Neuronal stem cell (in vitro differentiated cells): ENCODE data around the gene CDC14A.
"Not testable (repeated sequence)": the region's sequence is repeated elsewhere in the genome, so short reads cannot be mapped to it uniquely, and the experiment has no call there.

Experiments
- DNase-seq: peaks from one replicate; pipeline ENCODE4 v3.0.0-alpha.2; 2013; ENCODE audit warnings: low spot score
- H2AFZ ChIP-seq: one replicate; pipeline ENCODE4 v1.6.1; 2013; ENCODE audit warnings: mild to moderate bottlenecking, low read length, inconsistent platforms
- H2AK5ac ChIP-seq: 2 replicates; pipeline ENCODE4 v1.6.1; 2013; ENCODE audit warnings: low read depth, mild to moderate bottlenecking, inconsistent platforms, low read length, moderate library complexity, mixed read lengths
- H2BK120ac ChIP-seq: 2 replicates; pipeline ENCODE4 v1.6.1; 2013; ENCODE audit warnings: low read depth, mild to moderate bottlenecking, inconsistent platforms, low read length, moderate library complexity, mixed read lengths
- H2BK12ac ChIP-seq: one replicate; pipeline ENCODE4 v1.6.1; 2013; ENCODE audit warnings: low read length, inconsistent platforms
- H2BK15ac ChIP-seq: 2 replicates; pipeline ENCODE4 v1.6.1; 2013; ENCODE audit warnings: mild to moderate bottlenecking, low read length, inconsistent platforms, mixed read lengths
- H2BK5ac ChIP-seq: one replicate; pipeline ENCODE4 v1.6.1; 2013; ENCODE audit warnings: inconsistent platforms, mild to moderate bottlenecking, low read length, moderate library complexity
- H3K14ac ChIP-seq: one replicate; pipeline ENCODE4 v1.6.1; 2013; ENCODE audit warnings: low read length, inconsistent platforms
- H3K18ac ChIP-seq: 2 replicates; pipeline ENCODE4 v1.6.1; 2013; ENCODE audit warnings: low read length, inconsistent platforms
- H3K23ac ChIP-seq: 2 replicates; pipeline ENCODE4 v1.6.1; 2013; ENCODE audit warnings: low read depth, mild to moderate bottlenecking, mixed read lengths, low read length, inconsistent platforms; ENCODE audit not compliant: poor library complexity
- H3K27ac ChIP-seq: replicated peaks from 3 replicates; pipeline ENCODE4 v1.5.1; 2013; ENCODE audit warnings: low read length, inconsistent platforms
- H3K27me3 ChIP-seq, 3 experiments: 2 replicates each; pipeline ENCODE4 v1.6.1; 2013; ENCODE audit warnings: low read length in 3 of 3, mild to moderate bottlenecking in 2 of 3, inconsistent platforms in 1 of 3, low read depth in 1 of 3, mixed read lengths in 1 of 3, moderate library complexity in 1 of 3; ENCODE audit not compliant: control insufficient read depth in 3 of 3, insufficient read depth in 3 of 3
- H3K36me3 ChIP-seq, 2 donors: replicated peaks in 1 of 2; 2 replicates each; pipeline ENCODE4 v1.6.1; 2013; ENCODE audit warnings: low read length in 2 of 2; ENCODE audit not compliant: control insufficient read depth in 2 of 2, insufficient read depth in 2 of 2
- H3K4ac ChIP-seq: 2 replicates; pipeline ENCODE4 v1.6.1; 2013; ENCODE audit warnings: inconsistent platforms, mild to moderate bottlenecking, low read length, moderate library complexity
- H3K4me1 ChIP-seq, 2 donors: 1 replicate in 1 of 2; 2 replicates in 1 of 2; pipeline ENCODE4 v1.6.1; 2013; ENCODE audit warnings: low read length in 2 of 2, low read depth in 1 of 2; ENCODE audit not compliant: control insufficient read depth in 2 of 2, insufficient read depth in 1 of 2
- H3K4me2 ChIP-seq: one replicate; pipeline ENCODE4 v1.6.1; 2013; ENCODE audit warnings: mild to moderate bottlenecking, low read length, inconsistent platforms; ENCODE audit not compliant: insufficient read depth, poor library complexity, severe bottlenecking
- H3K4me3 ChIP-seq, 2 donors: 2 replicates each; pipeline ENCODE4 v1.5.1; 2013; ENCODE audit warnings: low read length in 2 of 2, mild to moderate bottlenecking in 2 of 2, inconsistent platforms in 1 of 2, moderate library complexity in 1 of 2
- H3K79me1 ChIP-seq: one replicate; pipeline ENCODE4 v1.6.1; 2013; ENCODE audit warnings: low read depth, mild to moderate bottlenecking, inconsistent platforms, low read length, moderate library complexity
- H3K9ac ChIP-seq: one replicate; pipeline ENCODE4 v1.6.1; 2013; ENCODE audit warnings: mild to moderate bottlenecking, low read depth, low read length, inconsistent platforms; ENCODE audit not compliant: poor library complexity
- H3K9me3 ChIP-seq, 2 donors: replicated peaks in 1 of 2; 2 replicates each; pipeline versions ENCODE3 to v1.6.1; 2013; ENCODE audit warnings: low read length in 2 of 2, mild to moderate bottlenecking in 2 of 2, inconsistent platforms in 1 of 2, low read depth in 1 of 2, mixed read lengths in 1 of 2, moderate library complexity in 1 of 2; ENCODE audit not compliant: control insufficient read depth in 2 of 2, insufficient read depth in 1 of 2
- H4K8ac ChIP-seq: one replicate; pipeline ENCODE4 v1.6.1; 2013; ENCODE audit warnings: low read depth, mild to moderate bottlenecking, inconsistent platforms, low read length, moderate library complexity
- H4K91ac ChIP-seq: one replicate; pipeline ENCODE4 v1.6.1; 2013; ENCODE audit warnings: low read length, low read depth, mild to moderate bottlenecking, inconsistent platforms; ENCODE audit not compliant: poor library complexity
- WGBS, 2 donors: extraction: QIAGEN DNeasy Blood & Tissue Kit; methylation state at CpG; one replicate each; pipeline ENCODE4 v1.1.7; 2013; ENCODE audit warnings: missing lambda C conversion rate in 2 of 2, mixed read lengths in 1 of 2; ENCODE audit not compliant: insufficient read length in 2 of 2, insufficient replicate concordance in 1 of 2; ENCODE audit errors: extremely low coverage in 2 of 2; 5-methylcytosine and 5-hydroxymethylcytosine counted together

CDC14A gene

DNA sequence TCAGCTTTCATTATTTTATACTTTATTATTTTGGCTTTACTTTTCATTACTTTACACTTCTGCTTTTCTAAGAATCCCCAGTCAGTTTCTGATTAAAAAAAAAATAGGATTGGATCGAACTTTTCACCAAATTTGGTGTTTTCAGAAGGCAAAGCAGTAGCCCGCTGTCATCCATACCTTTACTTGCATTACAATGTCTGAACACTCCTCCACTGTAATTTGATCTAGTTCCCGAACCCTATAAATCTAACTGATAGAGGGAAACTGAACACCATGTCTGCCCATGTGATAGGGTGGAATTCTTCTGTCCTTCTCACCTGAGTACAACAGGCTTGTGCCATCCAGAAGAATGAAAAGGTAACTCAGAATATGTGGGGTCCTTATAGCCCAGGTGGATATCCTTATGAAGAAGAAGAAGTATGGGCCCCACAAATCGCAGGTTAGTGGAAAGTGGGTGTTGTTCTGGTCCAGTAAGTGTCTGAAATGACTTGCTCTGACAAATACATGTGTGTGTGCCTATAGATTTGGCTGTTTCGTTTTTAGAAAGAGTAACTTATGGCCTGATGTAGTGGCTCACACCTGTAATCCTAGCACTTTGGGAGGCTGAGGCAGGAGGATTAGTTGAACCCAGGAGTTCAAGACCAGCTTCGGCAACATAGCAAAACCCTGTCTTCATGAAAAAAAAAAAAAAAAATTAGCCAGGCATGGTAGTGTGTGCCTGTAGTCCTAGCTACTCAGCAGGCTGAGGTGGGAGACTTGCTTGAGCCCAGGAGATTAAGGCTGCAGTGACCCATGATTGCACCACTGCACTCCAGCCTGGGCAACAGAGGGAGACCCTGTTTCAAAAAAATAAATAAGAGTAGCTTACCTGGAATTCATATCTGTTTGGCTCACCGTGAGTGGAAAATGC, 26.6 kb upstream of the CDC14A start:
- H2AFZ ChIP-seq = no peak overlapping the region
- H2BK120ac ChIP-seq = no peak overlapping the region
- no peak overlapping the region for H3K23ac ChIP-seq
- H4K91ac ChIP-seq = no peak overlapping the region
- H3K18ac ChIP-seq = no peak overlapping the region
- no peak overlapping the region for H2AK5ac ChIP-seq
- no peak overlapping the region for H3K4me2 ChIP-seq
- no peak overlapping the region for H3K4ac ChIP-seq
- H3K9me3 ChIP-seq = no peaks in the 10 kb centered on the region
- H3K27me3 ChIP-seq = no peaks in the 10 kb centered on the region
- no peak overlapping the region for H4K8ac ChIP-seq
- H3K4me3 ChIP-seq = no peak overlapping the region
- H3K4me1 ChIP-seq = no peaks in the 10 kb centered on the region
- H2BK12ac ChIP-seq = no peak overlapping the region
- DNase-seq = no peak
- no peak overlapping the region for H3K14ac ChIP-seq
- H3K27ac ChIP-seq = no peak overlapping the region
- no peak overlapping the region for H2BK15ac ChIP-seq
- no peaks in the 10 kb centered on the region for H3K79me1 ChIP-seq
- no peak overlapping the region for H2BK5ac ChIP-seq
- no CpG with 5 or more reads among the region's 7 CpGs for WGBS, 2 donors
- H3K36me3 ChIP-seq = no peaks in the 10 kb centered on the region
- no peak overlapping the region for H3K9ac ChIP-seq

DNA sequence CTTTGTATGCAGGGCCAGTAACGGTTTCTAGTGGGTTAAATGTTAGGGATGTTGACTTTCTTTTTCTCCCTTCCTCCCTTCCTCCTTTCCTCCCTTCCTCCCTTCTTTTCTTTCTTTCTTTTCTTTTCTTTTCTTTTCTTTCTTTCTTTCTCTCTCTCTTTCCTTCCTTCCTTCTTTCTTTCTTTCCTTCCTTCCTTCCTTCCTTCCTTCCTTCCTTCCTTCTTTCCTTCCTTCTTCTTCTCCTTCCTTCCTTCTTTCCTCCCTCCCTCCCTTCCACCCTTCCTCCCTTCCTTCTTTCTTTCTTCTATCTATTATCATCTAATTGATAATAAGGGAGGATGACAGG, 26.0 kb upstream of the CDC14A start:
- not testable (repeated sequence) for H3K79me1 ChIP-seq, H3K36me3 ChIP-seq, H3K4ac ChIP-seq, H3K27me3 ChIP-seq, H3K23ac ChIP-seq, H4K8ac ChIP-seq, H4K91ac ChIP-seq, H2AK5ac ChIP-seq, DNase-seq, H2BK15ac ChIP-seq, H2BK120ac ChIP-seq, H2BK12ac ChIP-seq, H3K27ac ChIP-seq, H3K9me3 ChIP-seq, H3K4me2 ChIP-seq, H3K14ac ChIP-seq, H2BK5ac ChIP-seq, H3K18ac ChIP-seq, H2AFZ ChIP-seq, H3K9ac ChIP-seq, H3K4me3 ChIP-seq, H3K4me1 ChIP-seq
- WGBS, 2 donors = no CpG with 5 or more reads among the region's 1 CpG

DNA sequence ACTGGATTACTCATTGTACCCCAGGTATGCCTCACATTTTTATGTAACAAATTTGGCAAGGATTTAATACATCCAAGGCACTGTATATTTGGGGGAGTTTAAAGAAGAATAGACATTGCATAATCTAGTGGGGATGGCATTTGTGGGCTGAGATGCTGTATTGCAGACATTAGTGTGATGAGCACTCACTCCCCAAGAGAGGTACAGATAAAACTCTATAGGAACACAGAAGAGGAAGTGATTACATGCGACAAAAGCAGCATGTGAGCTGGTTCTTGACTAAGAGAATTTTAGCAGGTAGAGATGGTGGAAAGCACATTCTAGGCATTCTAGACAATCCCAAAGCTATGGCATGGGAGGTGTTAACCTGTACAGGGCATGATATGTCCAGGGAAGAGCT, 24.2 kb upstream of the CDC14A start:
- H3K9ac ChIP-seq = no peak overlapping the region
- no peak overlapping the region for H3K4me3 ChIP-seq
- H3K4me2 ChIP-seq = no peak overlapping the region
- H4K91ac ChIP-seq = no peak overlapping the region
- no peaks in the 10 kb centered on the region for H3K4me1 ChIP-seq
- no peak overlapping the region for H2BK15ac ChIP-seq
- no peaks in the 10 kb centered on the region for H3K36me3 ChIP-seq
- H4K8ac ChIP-seq = no peak overlapping the region
- H3K18ac ChIP-seq = no peak overlapping the region
- no peak overlapping the region for H3K27ac ChIP-seq
- no peaks in the 10 kb centered on the region for H3K27me3 ChIP-seq
- H2BK12ac ChIP-seq = no peak overlapping the region
- no CpG with 5 or more reads among the region's 1 CpG for WGBS, 2 donors
- no peaks in the 10 kb centered on the region for H3K9me3 ChIP-seq
- H2BK120ac ChIP-seq = no peak overlapping the region
- DNase-seq = no peak
- H3K79me1 ChIP-seq = no peaks in the 10 kb centered on the region
- no peak overlapping the region for H3K14ac ChIP-seq
- no peak overlapping the region for H3K23ac ChIP-seq
- H2AK5ac ChIP-seq = no peak overlapping the region
- H3K4ac ChIP-seq = no peak overlapping the region
- no peak overlapping the region for H2BK5ac ChIP-seq
- H2AFZ ChIP-seq = no peak overlapping the region

DNA sequence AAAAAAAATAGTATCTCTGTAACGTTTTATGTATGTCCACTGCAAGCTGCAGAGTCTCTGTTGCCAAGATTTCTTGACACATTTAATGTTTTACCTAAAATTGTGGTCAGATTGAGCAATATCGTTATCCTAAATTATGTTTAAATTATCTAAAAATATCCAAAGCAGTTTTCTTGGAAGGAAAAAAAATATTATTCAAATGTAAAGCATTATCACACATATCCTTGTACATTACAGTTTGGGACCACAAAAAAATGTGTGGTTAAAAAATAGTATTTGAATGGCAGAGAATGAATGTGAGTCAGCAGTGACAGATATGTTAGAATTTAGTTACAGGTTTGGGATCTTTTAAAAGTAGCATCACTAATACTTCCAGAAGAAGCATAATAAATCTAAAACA, 21.2 kb upstream of the CDC14A start:
- H3K4me1 ChIP-seq, H2AFZ ChIP-seq, H3K18ac ChIP-seq, H2BK120ac ChIP-seq, H4K8ac ChIP-seq, H3K23ac ChIP-seq, H3K4me2 ChIP-seq, H3K27ac ChIP-seq, H2BK5ac ChIP-seq, H2BK15ac ChIP-seq, H3K9me3 ChIP-seq, H2BK12ac ChIP-seq, H3K36me3 ChIP-seq, H3K79me1 ChIP-seq, H2AK5ac ChIP-seq, H3K9ac ChIP-seq, H3K14ac ChIP-seq, DNase-seq, H4K91ac ChIP-seq, H3K4me3 ChIP-seq, H3K4ac ChIP-seq: not testable (repeated sequence)
- WGBS, 2 donors = no CpG with 5 or more reads among the region's 2 CpGs
- peaks cover 0 to 12% (median 0%) of the 10 kb centered on the region in 3 experiments for H3K27me3 ChIP-seq
